K562 (cell line): ENCODE results near the gene TTC6. TPM values are rescaled to one million over a fixed set of nuclear protein-coding genes. Genes with fewer than 3 reads are reported as not detected.

Experiments
- ATAC-seq: fragments of 200-7000 bp; cut with Tn5 transposase; 3 replicates; pipeline ENCODE4 v1.9.1; 2020; ENCODE audit warnings: moderate library complexity
- BruUV-seq: library from RNA; stranded (reverse); fragments of 400-500 nt; replicated peaks from 2 replicates; lab custom pipeline; 2021; lab: Mats Ljungman, UMichigan
- CTCF ChIA-PET: fragments of 300-600 bp; formaldehyde crosslinking; extraction: SDS; loops from one replicate; lab custom pipeline; 2021; ENCODE audit warnings: low intra/inter-chr PET ratio; lab: Yijun Ruan, JAX
- POLR2A ChIA-PET: fragments of 300-600, 350-650 bp; sonication (Branson Sonifier 250); formaldehyde crosslinking; extraction: SDS; loops from one replicate; lab custom pipeline; 2021; ENCODE audit warnings: antibody characterized with exemption, inconsistent platforms; lab: Yijun Ruan, JAX
- DNase-seq, 4 experiments: peaks; one replicate each; pipeline versions ENCODE4 v3.0.0 to v3.0.0-alpha.2; 2011 to 2018; ENCODE audit warnings: low spot score in 3 of 4, mixed read lengths in 3 of 4; ENCODE audit errors: extremely low read depth in 1 of 4
- FAIRE-seq: peaks from 2 replicates; lab custom pipeline; 2011; peaks lifted over from hg19 to GRCh38; lab: Jason Lieb, UNC
- H2AFZ ChIP-seq: 2 replicates; pipeline ENCODE4 v1.6.0; 2011; ENCODE audit warnings: low read depth, low read length, control low read depth, inconsistent platforms
- H3K27ac ChIP-seq: fragments of 200-600 bp; 3 replicates; pipeline ENCODE4 v1.8.0; 2011; ENCODE audit warnings: low read depth, mild to moderate bottlenecking, control low read depth, inconsistent platforms, low read length, moderate library complexity, mixed read lengths; ENCODE audit errors: extremely low read depth
- H3K27me3 ChIP-seq, 2 experiments: fragments of 300-600 bp in 1 of 2; 2 replicates in 1 of 2; 3 replicates in 1 of 2; pipeline versions ENCODE4 v1.6.0 to v1.8.0; 2011; ENCODE audit warnings: inconsistent platforms in 2 of 2, low read length in 2 of 2, mild to moderate bottlenecking in 1 of 2, mixed read lengths in 1 of 2, moderate library complexity in 1 of 2; ENCODE audit not compliant: control insufficient read depth in 2 of 2, insufficient read depth in 2 of 2
- H3K36me3 ChIP-seq: fragments of 300-600 bp; 3 replicates; pipeline ENCODE4 v1.8.0; 2011; ENCODE audit warnings: mild to moderate bottlenecking, low read length, inconsistent platforms; ENCODE audit not compliant: control insufficient read depth, insufficient read depth
- H3K4me1 ChIP-seq, 2 experiments: fragments of 200-600 bp in 1 of 2; replicated peaks in 1 of 2; 2 replicates in 1 of 2; 3 replicates in 1 of 2; pipeline versions ENCODE4 v1.5.1 to v1.8.0; 2011; ENCODE audit warnings: inconsistent platforms in 2 of 2, low read length in 2 of 2, mild to moderate bottlenecking in 1 of 2, mixed read lengths in 1 of 2, moderate library complexity in 1 of 2; ENCODE audit not compliant: control insufficient read depth in 2 of 2, insufficient read depth in 2 of 2
- H3K4me2 ChIP-seq: 2 replicates; pipeline ENCODE4 v1.6.1; 2011; ENCODE audit warnings: low read length, control low read depth, inconsistent platforms, mixed read lengths; ENCODE audit not compliant: insufficient read depth
- H3K4me3 ChIP-seq: fragments of 200-600 bp; sonication (generic), shearing (Covaris generic); 2 replicates; pipeline ENCODE4 v1.5.1; 2016; ENCODE audit warnings: control low read depth, inconsistent platforms
- H3K79me2 ChIP-seq: fragments of 200-600 bp; 3 replicates; pipeline ENCODE4 v1.8.0; 2011; ENCODE audit warnings: low read length, inconsistent platforms; ENCODE audit not compliant: control insufficient read depth, insufficient read depth
- H3K9ac ChIP-seq, 2 experiments: 2 replicates each; pipeline versions ENCODE4 v1.6.0 to v1.6.1; 2011; ENCODE audit warnings: low read depth in 2 of 2, low read length in 2 of 2, control low read depth in 1 of 2, inconsistent platforms in 1 of 2, mild to moderate bottlenecking in 1 of 2, mixed read lengths in 1 of 2; ENCODE audit not compliant: insufficient read depth in 1 of 2
- H3K9me1 ChIP-seq: one replicate; pipeline ENCODE4 v1.6.0; 2011; ENCODE audit warnings: inconsistent platforms, mild to moderate bottlenecking, low read length, moderate library complexity; ENCODE audit not compliant: control insufficient read depth, insufficient read depth
- H3K9me3 ChIP-seq: replicated peaks from 2 replicates; pipeline ENCODE4 v1.5.1; 2011; ENCODE audit warnings: low read depth, low read length, inconsistent platforms; ENCODE audit not compliant: control insufficient read depth, insufficient read depth
- H4K20me1 ChIP-seq: replicated peaks from 2 replicates; pipeline ENCODE4 v1.6.1; 2011; ENCODE audit warnings: low read length, inconsistent platforms, mixed read lengths; ENCODE audit not compliant: control insufficient read depth, insufficient read depth
- KLF6 ChIP-seq: fragments of 250-450 bp; sonication (Bioruptor Pico); IDR thresholded peaks from 2 replicates; pipeline ENCODE4 v1.4.0; 2020; ENCODE audit warnings: mild to moderate bottlenecking, moderate library complexity, borderline replicate concordance
- NR2F6 ChIP-seq: fragments of 450-650 bp; formaldehyde crosslinking; IDR thresholded peaks from 2 replicates; pipeline ENCODE4 v1.4.0; 2020; ENCODE audit warnings: mild to moderate bottlenecking
- WGBS: fragments of 100-300 bp; shearing (Covaris generic); methylation state at CpG from one replicate; pipeline ENCODE4 v1.1.6; 2016; ENCODE audit warnings: low coverage, mixed read lengths; ENCODE audit not compliant: insufficient coverage; ENCODE audit errors: missing lambda C conversion rate; 5-methylcytosine and 5-hydroxymethylcytosine counted together
- in situ Hi-C: fragments of 300-500 bp; cut with MboI; formaldehyde crosslinking; loops from 4 replicates; pipeline ENCODE4 v1.15.0; 2018; ENCODE audit warnings: inconsistent platforms, mixed read lengths
- intact Hi-C: fragments of 100-400 bp; cut with micrococcal nuclease; formaldehyde crosslinking; loops from 2 replicates; pipeline ENCODE4 v1.14.2; 2022
- polyA plus RNA-seq, 8 experiments: library from polyadenylated mRNA; depleted of rRNA in 4 of 8; stranded (reverse) in 5 of 8; unstranded in 3 of 8; fragments of >200 nt; fragmentation: Nextera tagmentation in 2 of 8; fragmentation: Illumina TruSeq in 1 of 8; extraction: Ambion mirVana in 2 of 8; extraction: Trizol in 1 of 8; gene quantifications; 2 replicates each; pipeline versions ENCODE4 v1.2.1 to v1.2.3, GENCODE V29; 2011 to 2014; ENCODE audit warnings: inconsistent platforms in 1 of 8, missing spikeins in 1 of 8
- total RNA-seq, 7 experiments: library from RNA; depleted of rRNA in 6 of 7; stranded (reverse); fragments of >200 nt in 6 of 7; fragmentation: Illumina TruSeq in 2 of 7; extraction: Trizol in 2 of 7; gene quantifications; 2 replicates each; pipeline versions ENCODE4 v1.2.1 to v1.2.3, GENCODE V29; 2011 to 2021; ENCODE audit warnings: low replicate concordance in 1 of 7
- TF ChIP-seq, protein P1 (sequence below), 2 experiments: fragments of 450-650 bp in 1 of 2; IDR thresholded peaks; 2 replicates each; pipeline ENCODE4 v1.6.1; 2011 to 2017; ENCODE audit warnings: low read depth in 2 of 2, antibody characterized with exemption in 1 of 2, borderline replicate concordance in 1 of 2, low read length in 1 of 2, mild to moderate bottlenecking in 1 of 2, mixed read lengths in 1 of 2; ENCODE audit not compliant: control insufficient read depth in 1 of 2

The TTC6 gene
- total and polyA plus RNA-seq, 9 of the 15 experiments (the other 6 are each of a cell fraction or from before 2014, with no cell fraction given): 0.04 to 0.23 (median 0.08) TPM; not detected in 5

DNA sequence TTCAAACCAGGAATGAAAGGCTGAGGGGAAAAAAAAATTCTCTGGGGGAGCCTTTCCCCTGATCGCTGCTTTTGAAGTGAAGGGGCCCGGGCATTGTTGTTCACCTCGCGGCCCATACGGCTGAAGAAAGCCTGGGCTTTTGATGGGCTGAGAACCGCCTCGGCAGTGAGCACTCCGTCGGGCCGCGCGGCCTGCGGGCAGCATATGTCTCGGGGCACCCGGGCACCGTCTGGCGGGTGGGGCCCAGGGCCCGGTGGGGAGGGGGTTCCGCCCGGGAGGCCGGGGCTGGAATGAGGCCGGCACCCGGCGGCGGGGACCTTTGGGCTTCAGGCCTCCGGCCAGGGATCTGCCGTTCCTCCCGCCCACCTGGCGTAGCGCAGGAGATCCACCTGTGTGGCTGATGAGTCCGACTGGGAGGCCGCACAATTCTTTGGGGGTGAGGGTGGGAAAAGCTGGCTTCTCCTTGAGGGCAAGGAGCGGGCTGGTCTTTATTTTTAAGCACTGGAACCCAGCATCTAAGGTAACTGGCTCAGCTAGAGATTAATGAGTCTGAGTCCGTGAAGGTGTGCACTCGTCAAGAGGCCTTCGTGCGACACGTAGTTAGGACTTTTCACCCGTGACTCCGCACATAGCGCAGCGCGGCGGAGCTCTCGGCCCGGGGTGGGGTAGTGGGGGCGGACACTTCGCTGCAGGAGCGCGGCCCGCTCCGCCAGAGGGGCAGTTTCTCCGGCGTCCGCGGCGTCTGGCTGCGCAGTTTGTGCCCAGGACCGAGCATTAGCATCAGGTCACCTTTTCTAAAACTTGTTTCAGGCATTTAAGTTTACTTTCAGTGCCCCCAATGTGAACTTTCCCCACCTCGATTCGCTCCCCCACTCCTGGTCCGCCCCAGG lies 11.0 kb upstream of the TTC6 start:
- no peak for TF ChIP-seq KLF6
- TF ChIP-seq, protein P1, sequence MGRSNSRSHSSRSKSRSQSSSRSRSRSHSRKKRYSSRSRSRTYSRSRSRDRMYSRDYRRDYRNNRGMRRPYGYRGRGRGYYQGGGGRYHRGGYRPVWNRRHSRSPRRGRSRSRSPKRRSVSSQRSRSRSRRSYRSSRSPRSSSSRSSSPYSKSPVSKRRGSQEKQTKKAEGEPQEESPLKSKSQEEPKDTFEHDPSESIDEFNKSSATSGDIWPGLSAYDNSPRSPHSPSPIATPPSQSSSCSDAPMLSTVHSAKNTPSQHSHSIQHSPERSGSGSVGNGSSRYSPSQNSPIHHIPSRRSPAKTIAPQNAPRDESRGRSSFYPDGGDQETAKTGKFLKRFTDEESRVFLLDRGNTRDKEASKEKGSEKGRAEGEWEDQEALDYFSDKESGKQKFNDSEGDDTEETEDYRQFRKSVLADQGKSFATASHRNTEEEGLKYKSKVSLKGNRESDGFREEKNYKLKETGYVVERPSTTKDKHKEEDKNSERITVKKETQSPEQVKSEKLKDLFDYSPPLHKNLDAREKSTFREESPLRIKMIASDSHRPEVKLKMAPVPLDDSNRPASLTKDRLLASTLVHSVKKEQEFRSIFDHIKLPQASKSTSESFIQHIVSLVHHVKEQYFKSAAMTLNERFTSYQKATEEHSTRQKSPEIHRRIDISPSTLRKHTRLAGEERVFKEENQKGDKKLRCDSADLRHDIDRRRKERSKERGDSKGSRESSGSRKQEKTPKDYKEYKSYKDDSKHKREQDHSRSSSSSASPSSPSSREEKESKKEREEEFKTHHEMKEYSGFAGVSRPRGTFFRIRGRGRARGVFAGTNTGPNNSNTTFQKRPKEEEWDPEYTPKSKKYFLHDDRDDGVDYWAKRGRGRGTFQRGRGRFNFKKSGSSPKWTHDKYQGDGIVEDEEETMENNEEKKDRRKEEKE (IDR thresholded peaks at IDR 0.05; ENCODE audit: borderline replicate concordance in 1 of 2, control insufficient read depth in 1 of 2, low read depth in 2 of 2, low read length in 1 of 2): no peak
- no peak for TF ChIP-seq NR2F6 (CRISPR knock-in tag)

More for the DNA sequence above, 11.0 kb upstream of the TTC6 start:
- Histone ChIP-seq H3K4me2 (no peak overlapping the region), H3K9ac (no peak overlapping the region), H3K27me3 (no peaks in the 10 kb centered on the region; a peak in 1 of 5 replicates), H3K9me1 (no peaks in the 10 kb centered on the region), H3K27ac (no peak overlapping the region), H3K9me3 (no peaks in the 10 kb centered on the region), H4K20me1 (no peaks in the 10 kb centered on the region), H3K4me1 (peaks cover 0 to 13% of the 10 kb centered on the region in 2 experiments; a peak in 1 of 5 replicates), H3K36me3 (no peaks in the 10 kb centered on the region), H3K79me2 (no peaks in the 10 kb centered on the region), H2AFZ (no peak overlapping the region), H3K4me3 (no peak overlapping the region)
- DNase-seq: no peak
- in situ Hi-C loops: loop anchor here (25.0 kb wide), 1 partner anchor 322 kb away; no protein-coding TSS in a partner anchor
- ChIA-PET POLR2A (no interaction called here), CTCF (no interaction called here)
- ATAC-seq: no peak
- intact Hi-C loops: no loop called here
- WGBS: 74% methylated on average over 9 of the region's 62 CpGs
- FAIRE-seq: no peak
- BruUV-seq: no TSS peak
